K562 (cell line): ENCODE measurements around the gene NECAB3. TPM values are rescaled to one million over a fixed set of nuclear protein-coding genes. Genes with fewer than 3 reads are reported as not detected.

Experiments used
- ATAC-seq: fragments of 200-7000 bp; cut with Tn5 transposase; 3 replicates; pipeline ENCODE4 v1.9.1; 2020; ENCODE audit warnings: moderate library complexity
- BruUV-seq: library from RNA; stranded (reverse); fragments of 400-500 nt; replicated peaks from 2 replicates; lab custom pipeline; 2021; lab: Mats Ljungman, UMichigan
- CTCF ChIA-PET: fragments of 300-600 bp; formaldehyde crosslinking; extraction: SDS; loops from one replicate; lab custom pipeline; 2021; ENCODE audit warnings: low intra/inter-chr PET ratio; lab: Yijun Ruan, JAX
- POLR2A ChIA-PET: fragments of 300-600, 350-650 bp; sonication (Branson Sonifier 250); formaldehyde crosslinking; extraction: SDS; loops from one replicate; lab custom pipeline; 2021; ENCODE audit warnings: antibody characterized with exemption, inconsistent platforms; lab: Yijun Ruan, JAX
- DNase-seq, 4 experiments: peaks; one replicate each; pipeline versions ENCODE4 v3.0.0 to v3.0.0-alpha.2; 2011 to 2018; ENCODE audit warnings: low spot score in 3 of 4, mixed read lengths in 3 of 4; ENCODE audit errors: extremely low read depth in 1 of 4
- FAIRE-seq: peaks from 2 replicates; lab custom pipeline; 2011; peaks lifted over from hg19 to GRCh38; lab: Jason Lieb, UNC
- H2AFZ ChIP-seq: 2 replicates; pipeline ENCODE4 v1.6.0; 2011; ENCODE audit warnings: low read depth, low read length, control low read depth, inconsistent platforms
- H3K27ac ChIP-seq: fragments of 200-600 bp; 3 replicates; pipeline ENCODE4 v1.8.0; 2011; ENCODE audit warnings: low read depth, mild to moderate bottlenecking, control low read depth, inconsistent platforms, low read length, moderate library complexity, mixed read lengths; ENCODE audit errors: extremely low read depth
- H3K27me3 ChIP-seq, 2 experiments: fragments of 300-600 bp in 1 of 2; 2 replicates in 1 of 2; 3 replicates in 1 of 2; pipeline versions ENCODE4 v1.6.0 to v1.8.0; 2011; ENCODE audit warnings: inconsistent platforms in 2 of 2, low read length in 2 of 2, mild to moderate bottlenecking in 1 of 2, mixed read lengths in 1 of 2, moderate library complexity in 1 of 2; ENCODE audit not compliant: control insufficient read depth in 2 of 2, insufficient read depth in 2 of 2
- H3K36me3 ChIP-seq: fragments of 300-600 bp; 3 replicates; pipeline ENCODE4 v1.8.0; 2011; ENCODE audit warnings: mild to moderate bottlenecking, low read length, inconsistent platforms; ENCODE audit not compliant: control insufficient read depth, insufficient read depth
- H3K4me1 ChIP-seq, 2 experiments: fragments of 200-600 bp in 1 of 2; replicated peaks in 1 of 2; 2 replicates in 1 of 2; 3 replicates in 1 of 2; pipeline versions ENCODE4 v1.5.1 to v1.8.0; 2011; ENCODE audit warnings: inconsistent platforms in 2 of 2, low read length in 2 of 2, mild to moderate bottlenecking in 1 of 2, mixed read lengths in 1 of 2, moderate library complexity in 1 of 2; ENCODE audit not compliant: control insufficient read depth in 2 of 2, insufficient read depth in 2 of 2
- H3K4me2 ChIP-seq: 2 replicates; pipeline ENCODE4 v1.6.1; 2011; ENCODE audit warnings: low read length, control low read depth, inconsistent platforms, mixed read lengths; ENCODE audit not compliant: insufficient read depth
- H3K4me3 ChIP-seq: fragments of 200-600 bp; sonication (generic), shearing (Covaris generic); 2 replicates; pipeline ENCODE4 v1.5.1; 2016; ENCODE audit warnings: control low read depth, inconsistent platforms
- H3K79me2 ChIP-seq: fragments of 200-600 bp; 3 replicates; pipeline ENCODE4 v1.8.0; 2011; ENCODE audit warnings: low read length, inconsistent platforms; ENCODE audit not compliant: control insufficient read depth, insufficient read depth
- H3K9ac ChIP-seq, 2 experiments: 2 replicates each; pipeline versions ENCODE4 v1.6.0 to v1.6.1; 2011; ENCODE audit warnings: low read depth in 2 of 2, low read length in 2 of 2, control low read depth in 1 of 2, inconsistent platforms in 1 of 2, mild to moderate bottlenecking in 1 of 2, mixed read lengths in 1 of 2; ENCODE audit not compliant: insufficient read depth in 1 of 2
- H3K9me1 ChIP-seq: one replicate; pipeline ENCODE4 v1.6.0; 2011; ENCODE audit warnings: inconsistent platforms, mild to moderate bottlenecking, low read length, moderate library complexity; ENCODE audit not compliant: control insufficient read depth, insufficient read depth
- H3K9me3 ChIP-seq: replicated peaks from 2 replicates; pipeline ENCODE4 v1.5.1; 2011; ENCODE audit warnings: low read depth, low read length, inconsistent platforms; ENCODE audit not compliant: control insufficient read depth, insufficient read depth
- H4K20me1 ChIP-seq: replicated peaks from 2 replicates; pipeline ENCODE4 v1.6.1; 2011; ENCODE audit warnings: low read length, inconsistent platforms, mixed read lengths; ENCODE audit not compliant: control insufficient read depth, insufficient read depth
- MITF ChIP-seq: IDR thresholded peaks from 2 replicates; pipeline ENCODE4 v1.6.1; 2014; ENCODE audit warnings: antibody characterized with exemption
- MTA1 ChIP-seq: fragments of 450-650 bp; IDR thresholded peaks from 2 replicates; pipeline ENCODE4 v1.6.1; 2017; ENCODE audit warnings: borderline replicate concordance
- POLR2G ChIP-seq: fragments of 200-400 bp; formaldehyde crosslinking; IDR thresholded peaks from 2 replicates; pipeline ENCODE4 v1.6.1; 2017; ENCODE audit warnings: low read depth, mild to moderate bottlenecking, antibody characterized with exemption, low read length, moderate library complexity
- RBFOX2 ChIP-seq: fragments of 200-400 bp; formaldehyde crosslinking; IDR thresholded peaks from 2 replicates; pipeline ENCODE4 v1.6.1; 2017; ENCODE audit warnings: low read depth, mild to moderate bottlenecking, low read length, moderate library complexity
- ZNF316 ChIP-seq: fragments of 450-650 bp; IDR thresholded peaks from 2 replicates; pipeline ENCODE4 v1.6.1; 2016
- WGBS: fragments of 100-300 bp; shearing (Covaris generic); methylation state at CpG from one replicate; pipeline ENCODE4 v1.1.6; 2016; ENCODE audit warnings: low coverage, mixed read lengths; ENCODE audit not compliant: insufficient coverage; ENCODE audit errors: missing lambda C conversion rate; 5-methylcytosine and 5-hydroxymethylcytosine counted together
- in situ Hi-C: fragments of 300-500 bp; cut with MboI; formaldehyde crosslinking; loops from 4 replicates; pipeline ENCODE4 v1.15.0; 2018; ENCODE audit warnings: inconsistent platforms, mixed read lengths
- intact Hi-C: fragments of 100-400 bp; cut with micrococcal nuclease; formaldehyde crosslinking; loops from 2 replicates; pipeline ENCODE4 v1.14.2; 2022
- polyA plus RNA-seq, 8 experiments: library from polyadenylated mRNA; depleted of rRNA in 4 of 8; stranded (reverse) in 5 of 8; unstranded in 3 of 8; fragments of >200 nt; fragmentation: Nextera tagmentation in 2 of 8; fragmentation: Illumina TruSeq in 1 of 8; extraction: Ambion mirVana in 2 of 8; extraction: Trizol in 1 of 8; gene quantifications; 2 replicates each; pipeline versions ENCODE4 v1.2.1 to v1.2.3, GENCODE V29; 2011 to 2014; ENCODE audit warnings: inconsistent platforms in 1 of 8, missing spikeins in 1 of 8
- total RNA-seq, 7 experiments: library from RNA; depleted of rRNA in 6 of 7; stranded (reverse); fragments of >200 nt in 6 of 7; fragmentation: Illumina TruSeq in 2 of 7; extraction: Trizol in 2 of 7; gene quantifications; 2 replicates each; pipeline versions ENCODE4 v1.2.1 to v1.2.3, GENCODE V29; 2011 to 2021; ENCODE audit warnings: low replicate concordance in 1 of 7
- TF ChIP-seq, protein P1 (sequence below): fragments of 450-650 bp; IDR thresholded peaks from 2 replicates; pipeline ENCODE4 v1.6.1; 2018; ENCODE audit not compliant: partially characterized antibody

The NECAB3 gene
- total and polyA plus RNA-seq, 9 of the 15 experiments (the other 6 are each of a cell fraction or from before 2014, with no cell fraction given) = 0.94 to 63.3 (median 31.5) TPM

DNA sequence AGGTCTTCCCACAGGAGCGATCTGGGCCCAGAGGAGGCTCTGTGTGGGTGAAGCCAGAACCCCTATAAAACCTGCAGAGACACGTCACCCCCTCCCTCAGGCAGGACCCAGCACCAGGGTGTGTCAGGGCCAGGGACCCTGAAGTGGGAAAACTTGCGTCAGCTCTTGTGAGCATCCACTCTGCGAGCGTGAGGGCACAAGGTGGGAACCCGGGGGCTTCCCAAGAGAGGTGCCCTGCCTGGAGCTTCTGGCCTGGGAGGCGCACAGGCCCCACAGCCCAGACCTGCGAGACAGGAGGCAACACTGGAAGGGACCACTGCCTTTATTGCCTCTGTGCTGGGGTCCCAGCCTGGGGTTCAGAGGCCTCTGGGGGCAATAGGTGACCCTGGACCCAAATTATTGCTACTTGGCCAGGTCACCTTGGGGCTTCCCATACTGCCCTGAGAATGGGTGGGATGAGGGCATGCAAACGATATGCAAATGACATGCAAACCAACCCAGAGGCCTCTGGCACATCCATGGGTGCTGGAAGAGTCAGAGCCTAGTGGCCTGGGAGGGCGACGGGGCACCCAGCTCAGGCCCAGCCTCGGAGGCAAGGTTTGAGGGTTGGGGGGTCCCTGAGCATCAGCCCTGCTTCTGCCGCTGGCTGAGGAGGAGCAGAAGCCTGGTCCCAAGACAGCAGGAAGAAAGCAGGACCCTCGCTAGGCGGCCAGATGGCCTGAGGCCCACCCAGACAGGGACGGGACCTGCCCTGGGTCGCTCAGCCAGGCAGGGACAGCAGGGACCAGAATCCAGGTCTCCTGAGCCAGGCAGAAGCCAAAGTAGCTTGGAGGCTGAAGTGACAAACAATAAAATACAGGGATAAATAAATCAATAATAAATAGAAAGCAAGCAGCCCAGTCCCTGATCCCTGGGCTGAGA lies 17.2 kb downstream of the NECAB3 start:
- ATAC-seq (no peak), DNase-seq (no peak), FAIRE-seq (no peak)
- BruUV-seq = TSS peak; percentile 18
- H2AFZ ChIP-seq = no peak overlapping the region
- H3K9me3 ChIP-seq = no peaks in the 10 kb centered on the region
- intact Hi-C loops = no loop called here
- H3K27ac ChIP-seq = no peak overlapping the region
- ChIA-PET CTCF (no interaction called here), POLR2A (interaction anchor here (0.7 to 4.5 kb wide), 4 partner anchors 8 to 363 kb away, joined by 3 to 51 read pairs (median 4); partner anchors contain the start of gene ACTL10)
- H3K36me3 ChIP-seq = peaks cover 54% of the 10 kb centered on the region; the same call in 2 of the 3 replicates
- peaks cover 25% of the 10 kb centered on the region; the same call in 1 of the 2 replicates for H4K20me1 ChIP-seq
- peak overlapping the region in 1 of 2 experiments; percentile 60; a peak in 1 of 4 replicates for H3K9ac ChIP-seq
- peaks cover 3% of the 10 kb centered on the region; the same call in 2 of the 3 replicates for H3K79me2 ChIP-seq
- no peaks in the 10 kb centered on the region for H3K27me3 ChIP-seq
- WGBS = 86% methylated on average over 17 of the region's 17 CpGs
- TF ChIP-seq, protein P1, sequence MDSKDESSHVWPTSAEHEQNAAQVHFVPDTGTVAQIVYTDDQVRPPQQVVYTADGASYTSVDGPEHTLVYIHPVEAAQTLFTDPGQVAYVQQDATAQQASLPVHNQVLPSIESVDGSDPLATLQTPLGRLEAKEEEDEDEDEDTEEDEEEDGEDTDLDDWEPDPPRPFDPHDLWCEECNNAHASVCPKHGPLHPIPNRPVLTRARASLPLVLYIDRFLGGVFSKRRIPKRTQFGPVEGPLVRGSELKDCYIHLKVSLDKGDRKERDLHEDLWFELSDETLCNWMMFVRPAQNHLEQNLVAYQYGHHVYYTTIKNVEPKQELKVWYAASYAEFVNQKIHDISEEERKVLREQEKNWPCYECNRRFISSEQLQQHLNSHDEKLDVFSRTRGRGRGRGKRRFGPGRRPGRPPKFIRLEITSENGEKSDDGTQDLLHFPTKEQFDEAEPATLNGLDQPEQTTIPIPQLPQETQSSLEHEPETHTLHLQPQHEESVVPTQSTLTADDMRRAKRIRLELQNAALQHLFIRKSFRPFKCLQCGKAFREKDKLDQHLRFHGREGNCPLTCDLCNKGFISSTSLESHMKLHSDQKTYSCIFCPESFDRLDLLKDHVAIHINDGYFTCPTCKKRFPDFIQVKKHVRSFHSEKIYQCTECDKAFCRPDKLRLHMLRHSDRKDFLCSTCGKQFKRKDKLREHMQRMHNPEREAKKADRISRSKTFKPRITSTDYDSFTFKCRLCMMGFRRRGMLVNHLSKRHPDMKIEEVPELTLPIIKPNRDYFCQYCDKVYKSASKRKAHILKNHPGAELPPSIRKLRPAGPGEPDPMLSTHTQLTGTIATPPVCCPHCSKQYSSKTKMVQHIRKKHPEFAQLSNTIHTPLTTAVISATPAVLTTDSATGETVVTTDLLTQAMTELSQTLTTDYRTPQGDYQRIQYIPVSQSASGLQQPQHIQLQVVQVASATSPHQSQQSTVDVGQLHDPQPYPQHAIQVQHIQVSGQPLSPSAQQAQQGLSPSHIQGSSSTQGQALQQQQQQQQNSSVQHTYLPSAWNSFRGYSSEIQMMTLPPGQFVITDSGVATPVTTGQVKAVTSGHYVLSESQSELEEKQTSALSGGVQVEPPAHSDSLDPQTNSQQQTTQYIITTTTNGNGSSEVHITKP = no peak
- peak; percentile 39; the same call in 1 of the 2 replicates for TF ChIP-seq POLR2G
- TF ChIP-seq RBFOX2 = peak; percentile 39
- TF ChIP-seq MTA1 = no peak
- no peak for TF ChIP-seq ZNF316
- no peak for TF ChIP-seq MITF
- in situ Hi-C loops = loop anchor here (10.0 kb wide), 1 partner anchor 242 kb away; no protein-coding TSS in a partner anchor
- no peak overlapping the region for H3K4me3 ChIP-seq
- H3K4me1 ChIP-seq = peaks cover under 1 to 36% of the 10 kb centered on the region in 2 experiments; a peak in 3 of 5 replicates
- no peak overlapping the region for H3K4me2 ChIP-seq
- H3K9me1 ChIP-seq = no peaks in the 10 kb centered on the region
